Fibroblast of the aortic adventitia (primary cell): ENCODE measurements around the gene CNTNAP5. TPM values are rescaled to one million over a fixed set of nuclear protein-coding genes. Genes with fewer than 3 reads are reported as not detected.

ENCODE experiments used
- DNase-seq: peaks from one replicate; pipeline ENCODE4 v3.0.0-alpha.2; 2010; ENCODE audit warnings: low read depth
- H3K4me3 ChIP-seq: 2 replicates; pipeline ENCODE4 v1.5.1; 2011; ENCODE audit warnings: low read depth, mild to moderate bottlenecking, control low read depth, low read length, moderate library complexity
- CTCF ChIP-seq: IDR thresholded peaks from 2 replicates; pipeline ENCODE4 v1.5.1; 2011; ENCODE audit warnings: mild to moderate bottlenecking, low read length, control low read depth, inconsistent platforms; ENCODE audit not compliant: insufficient read depth
- total RNA-seq: library from RNA; depleted of rRNA; stranded (reverse); fragments of >200 nt; gene quantifications from 2 replicates; pipeline ENCODE4 v1.2.3, GENCODE V29; 2012; ENCODE audit warnings: low replicate concordance

The CNTNAP5 gene
- total RNA-seq, 1 donor, result under 0.01 TPM

GRCh38 chr2:124559236-124559635, 534.1 kb downstream of the CNTNAP5 start:
- H3K4me3 ChIP-seq, result no peak overlapping the region

DNA sequence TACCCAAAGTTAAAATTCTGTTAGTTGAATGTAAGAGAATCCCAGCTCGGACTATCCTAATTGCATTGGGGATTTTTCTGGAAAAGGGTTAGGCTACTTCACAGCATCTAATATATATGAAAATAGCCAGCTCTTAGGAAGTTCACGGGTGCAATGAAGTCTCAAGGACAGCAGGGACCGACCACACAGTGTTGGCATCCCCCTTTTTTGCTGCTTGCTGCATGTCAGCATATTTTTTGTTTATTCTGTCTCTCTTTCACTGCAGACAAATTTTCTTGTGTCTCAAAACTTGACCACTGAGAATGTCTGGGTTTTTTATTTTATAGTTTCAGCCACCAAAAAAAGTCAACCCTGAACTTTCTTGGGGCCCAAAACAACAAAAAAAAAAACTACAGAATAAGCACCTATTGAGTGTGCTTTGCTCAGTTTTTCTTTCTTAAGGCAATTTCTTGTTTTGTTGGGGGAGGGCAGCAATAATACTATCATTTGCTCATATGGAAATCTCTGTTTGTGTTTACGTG, 535.6 kb downstream of the CNTNAP5 start:
- H3K4me3 ChIP-seq, result no peak overlapping the region
- TF ChIP-seq CTCF, result no peak
- no peak for DNase-seq

More at GRCh38 chr2:124559236-124559635, 534.1 kb downstream of the CNTNAP5 start:
- no peak for TF ChIP-seq CTCF
- no peak for DNase-seq

DNA sequence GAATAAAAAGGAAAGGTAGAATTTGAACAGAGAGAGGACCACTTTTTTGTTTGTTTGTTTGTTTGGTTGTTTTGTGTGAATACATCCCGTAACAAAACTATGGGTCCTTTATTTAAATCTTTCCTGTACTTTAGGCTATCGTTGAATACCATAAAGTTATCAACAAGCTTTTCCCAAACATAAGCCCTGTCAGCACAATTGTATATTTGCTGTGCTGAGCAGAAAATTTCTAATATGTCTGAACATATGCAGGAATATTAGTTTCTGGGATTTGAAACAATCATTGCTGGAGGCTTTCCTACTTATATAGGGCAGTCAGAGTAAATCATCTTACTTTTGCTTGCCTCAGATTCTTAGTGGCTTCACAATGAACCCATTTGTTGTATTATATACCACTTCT, 536.4 kb downstream of the CNTNAP5 start:
- H3K4me3 ChIP-seq, result no peak overlapping the region
- TF ChIP-seq CTCF, result no peak
- DNase-seq, result no peak

GRCh38 chr2:124563426-124563825, 538.3 kb downstream of the CNTNAP5 start:
- H3K4me3 ChIP-seq, result no peak overlapping the region
- no peak for TF ChIP-seq CTCF
- DNase-seq, result no peak

- H3K4me3 ChIP-seq, result no peak overlapping the region
- no peak for DNase-seq
- no peak for TF ChIP-seq CTCF
These were observed 541.5 kb downstream of the CNTNAP5 start for GRCh38 chr2:124566518-124566970.

GRCh38 chr2:124570872-124571271, 545.8 kb downstream of the CNTNAP5 start:
- DNase-seq, result no peak
- no peak overlapping the region for H3K4me3 ChIP-seq

More at GRCh38 chr2:124570872-124571271, 545.8 kb downstream of the CNTNAP5 start:
- TF ChIP-seq CTCF, result no peak
